Left ventricle myocardium inferior (tissue), 1 donor: ENCODE data around the gene WDR90. TPM values are rescaled to one million over a fixed set of nuclear protein-coding genes. Genes with fewer than 3 reads are reported as not detected.

Experiments used
- DNase-seq: peaks from one replicate; pipeline ENCODE4 v3.0.0-alpha.2; 2020
- H3K27ac ChIP-seq: fragments of 200-600 bp; replicated peaks from 2 replicates; pipeline ENCODE4 v1.8.0; 2021
- H3K27me3 ChIP-seq: fragments of 200-600 bp; 2 replicates; pipeline ENCODE4 v1.8.0; 2021; ENCODE audit warnings: low read depth
- H3K36me3 ChIP-seq: fragments of 200-600 bp; 2 replicates; pipeline ENCODE4 v1.8.0; 2021
- H3K4me1 ChIP-seq: fragments of 200-600 bp; 2 replicates; pipeline ENCODE4 v1.8.0; 2021
- H3K4me3 ChIP-seq: fragments of 200-600 bp; 2 replicates; pipeline ENCODE4 v1.8.0; 2021; ENCODE audit warnings: mild to moderate bottlenecking, moderate library complexity
- H3K9me3 ChIP-seq: fragments of 200-600 bp; replicated peaks from 2 replicates; pipeline ENCODE4 v1.8.0; 2021
- CTCF ChIP-seq: fragments of 200-600 bp; IDR thresholded peaks from 2 replicates; pipeline ENCODE4 v1.8.0; 2021; ENCODE audit warnings: antibody characterized with exemption, mild to moderate bottlenecking, borderline replicate concordance
- intact Hi-C: fragments of 100-400 bp; cut with micrococcal nuclease; formaldehyde crosslinking; loops from one replicate; pipeline ENCODE4 v1.11.0; 2022
- total RNA-seq: library from RNA; stranded (reverse); fragmentation: NEBNext Ultra II Directional; extraction: Animal tissue kit (Norgen Biotek cat#: 25700); gene quantifications from one replicate; pipeline ENCODE4 v1.2.1, GENCODE V29; 2021
- donor health status: DM: no; HTN: yes; CAD: no; lungs with severe emphysema.

Gene WDR90
- total RNA-seq, 1 donor from 2014 or later: 9.2 TPM

- Histone ChIP-seq H3K4me1 (peaks cover 3% of the 10 kb centered on the region), H3K27me3 (no peaks in the 10 kb centered on the region), H3K9me3 (peaks cover 6% of the 10 kb centered on the region), H3K27ac (no peak overlapping the region), H3K36me3 (no peaks in the 10 kb centered on the region), H3K4me3 (no peak overlapping the region)
- TF ChIP-seq CTCF: no peak
- no peak for DNase-seq
- intact Hi-C loops: no loop called here
Observed at GRCh38 chr16:609316-609715, 39.8 kb upstream of the WDR90 start.

DNA sequence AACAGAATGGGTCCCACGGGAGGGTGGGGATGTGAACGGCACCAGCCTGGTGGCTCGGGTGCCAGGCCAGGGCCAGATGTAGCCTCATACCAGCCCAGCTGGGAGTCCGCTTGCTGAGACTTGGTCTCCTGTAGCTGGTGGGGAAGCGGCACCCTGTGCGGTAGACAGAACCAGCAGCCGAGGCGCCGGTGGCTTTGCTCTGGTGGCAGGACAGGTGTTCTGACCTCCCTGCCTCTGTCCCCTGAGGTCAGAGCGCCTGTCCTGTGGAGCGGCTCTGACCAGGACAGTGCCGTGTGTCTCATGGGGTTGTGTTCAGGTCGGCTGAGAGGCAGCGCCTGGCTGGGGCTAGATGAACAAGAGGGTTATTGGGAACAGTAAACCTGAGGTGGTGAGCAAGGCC, 39.2 kb upstream of the WDR90 start:
- H3K9me3 ChIP-seq: peaks cover 4% of the 10 kb centered on the region
- intact Hi-C loops: no loop called here
- TF ChIP-seq CTCF: no peak
- no peaks in the 10 kb centered on the region for H3K27me3 ChIP-seq
- H3K27ac ChIP-seq: no peak overlapping the region
- H3K36me3 ChIP-seq: no peaks in the 10 kb centered on the region
- DNase-seq: no peak
- H3K4me1 ChIP-seq: peaks cover 3% of the 10 kb centered on the region
- H3K4me3 ChIP-seq: no peak overlapping the region

DNA sequence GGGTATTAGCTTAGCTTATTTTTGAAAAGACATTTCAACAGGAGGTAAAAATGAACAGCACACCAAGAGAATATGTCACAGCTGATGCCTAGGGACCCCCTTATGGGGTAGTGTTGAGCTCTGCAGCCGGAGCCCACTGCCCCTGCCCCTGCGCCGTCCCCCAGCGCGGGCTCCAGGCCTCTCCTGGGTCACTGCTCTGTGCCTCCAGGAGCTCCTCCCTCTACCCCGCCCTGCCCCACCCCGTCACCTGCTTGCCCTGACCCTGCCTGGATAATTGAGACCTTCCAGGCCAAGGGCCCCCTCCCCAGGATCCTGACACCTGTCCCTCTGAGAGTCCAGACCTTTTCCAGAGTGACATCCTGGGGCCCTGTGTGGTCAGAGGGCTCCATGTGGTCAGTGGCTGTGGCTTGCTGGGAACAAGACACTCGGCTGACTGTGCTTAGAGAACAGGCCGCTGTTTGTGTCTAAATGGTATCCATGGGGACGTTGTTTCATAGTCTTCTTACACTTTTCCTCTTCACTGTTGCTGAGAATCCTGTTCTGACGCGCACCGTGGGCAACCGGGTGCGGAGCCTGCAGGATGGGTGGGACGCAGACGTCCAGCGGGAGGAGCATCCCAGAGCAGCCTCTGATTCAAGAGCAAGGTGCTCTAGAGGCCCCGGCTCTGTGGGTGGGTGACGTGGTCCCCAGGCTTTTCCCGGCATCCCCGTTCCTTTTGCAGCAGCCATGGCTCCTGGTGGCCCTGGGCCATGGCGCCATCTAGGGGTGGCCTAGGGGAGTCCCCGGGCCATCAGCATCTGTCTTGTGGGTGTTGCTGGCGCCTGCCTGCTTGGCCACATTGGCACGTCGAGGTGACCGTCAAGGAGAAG, 38.4 kb upstream of the WDR90 start:
- no peaks in the 10 kb centered on the region for H3K9me3 ChIP-seq
- H3K4me3 ChIP-seq: no peak overlapping the region
- no peaks in the 10 kb centered on the region for H3K27me3 ChIP-seq
- H3K36me3 ChIP-seq: no peaks in the 10 kb centered on the region
- intact Hi-C loops: no loop called here
- TF ChIP-seq CTCF: peak; percentile 75
- H3K4me1 ChIP-seq: peaks cover 3% of the 10 kb centered on the region
- DNase-seq: no peak
- H3K27ac ChIP-seq: no peak overlapping the region

DNA sequence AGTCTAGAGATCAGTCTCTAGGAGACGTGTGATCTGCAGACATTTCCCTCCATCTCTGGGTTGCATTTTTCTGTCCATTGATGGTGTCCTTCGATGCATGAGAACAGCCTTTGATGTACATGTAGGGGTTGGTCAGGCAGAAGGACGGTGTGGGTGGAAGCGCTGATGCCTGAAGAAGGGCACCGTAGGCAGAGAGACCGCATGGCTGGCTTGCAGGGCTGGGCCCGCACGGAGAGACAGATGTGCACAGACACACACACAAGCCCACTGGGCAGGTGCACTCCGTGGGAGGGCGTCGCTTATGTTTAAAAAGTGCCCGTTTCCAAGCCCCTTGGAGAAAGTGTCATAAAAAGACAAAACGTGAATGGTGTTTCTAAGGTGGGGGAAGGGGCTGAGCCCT, 34.0 kb upstream of the WDR90 start:
- Histone ChIP-seq H3K9me3 (no peaks in the 10 kb centered on the region), H3K4me1 (peaks cover 3% of the 10 kb centered on the region), H3K4me3 (no peak overlapping the region), H3K27ac (no peak overlapping the region), H3K27me3 (no peaks in the 10 kb centered on the region), H3K36me3 (peaks cover 13% of the 10 kb centered on the region)
- TF ChIP-seq CTCF: no peak
- DNase-seq: no peak
- intact Hi-C loops: no loop called here

- no peak overlapping the region for H3K4me3 ChIP-seq
- no peak for DNase-seq
- intact Hi-C loops: no loop called here
Observed at GRCh38 chr16:616733-617586, 32.2 kb upstream of the WDR90 start.

More at GRCh38 chr16:616733-617586, 32.2 kb upstream of the WDR90 start:
- H3K9me3 ChIP-seq: no peaks in the 10 kb centered on the region
- H3K27me3 ChIP-seq: no peaks in the 10 kb centered on the region
- H3K27ac ChIP-seq: no peak overlapping the region
- no peaks in the 10 kb centered on the region for H3K4me1 ChIP-seq
- TF ChIP-seq CTCF: no peak
- peaks cover 13% of the 10 kb centered on the region for H3K36me3 ChIP-seq
